OCI-LY7 (cell line): ENCODE data around the gene PHACTR4. TPM values are rescaled to one million over a fixed set of nuclear protein-coding genes. Genes with fewer than 3 reads are reported as not detected.

Source experiments
- BruUV-seq: library from RNA; stranded (reverse); fragments of 400-500 nt; replicated peaks from 2 replicates; lab custom pipeline; 2021; lab: Mats Ljungman, UMichigan
- CTCF ChIA-PET: fragments of 300-600 bp; sonication (Branson Sonifier 250); formaldehyde crosslinking; loops from one replicate; lab custom pipeline; 2022; ENCODE audit warnings: antibody characterized with exemption; ENCODE audit not compliant: unreplicated experiment; lab: Charles Lee
- POLR2A ChIA-PET: fragments of 300-600 bp; sonication (Branson Sonifier 250); formaldehyde crosslinking; loops from one replicate; lab custom pipeline; 2022; ENCODE audit warnings: antibody characterized with exemption; lab: Charles Lee
- DNase-seq: peaks from one replicate; pipeline ENCODE4 v3.0.0-alpha.2; 2015; ENCODE audit warnings: low spot score
- H2AFZ ChIP-seq: fragments of 200-600 bp; sonication (generic), shearing (Covaris generic); 2 replicates; pipeline ENCODE4 v1.6.1; 2014; ENCODE audit warnings: mild to moderate bottlenecking, antibody characterized with exemption, low read length, moderate library complexity
- H3K27ac ChIP-seq: fragments of 200-600 bp; sonication (generic); 2 replicates; pipeline ENCODE4 v1.5.1; 2014; ENCODE audit warnings: mixed run types, low read depth, mild to moderate bottlenecking, moderate library complexity, low read length, inconsistent platforms; ENCODE audit not compliant: poor library complexity, severe bottlenecking
- H3K36me3 ChIP-seq: fragments of 200-600 bp; sonication (generic); 2 replicates; pipeline ENCODE4 v1.6.1; 2014; ENCODE audit warnings: mild to moderate bottlenecking, antibody characterized with exemption, low read length, moderate library complexity, mixed read lengths; ENCODE audit not compliant: insufficient read depth
- H3K4me1 ChIP-seq: fragments of 200-600 bp; sonication (generic); 2 replicates; pipeline ENCODE4 v1.5.1; 2014; ENCODE audit warnings: mild to moderate bottlenecking, low read length; ENCODE audit not compliant: insufficient read depth, poor library complexity, severe bottlenecking
- H3K4me2 ChIP-seq: fragments of 200-600 bp; sonication (generic); 2 replicates; pipeline ENCODE4 v1.6.1; 2014; ENCODE audit warnings: mild to moderate bottlenecking, low read length
- H3K4me3 ChIP-seq: fragments of 200-600 bp; sonication (generic); 2 replicates; pipeline ENCODE4 v1.5.1; 2014; ENCODE audit warnings: mild to moderate bottlenecking, low read depth, low read length; ENCODE audit not compliant: poor library complexity, severe bottlenecking
- H3K79me2 ChIP-seq: fragments of 200-600 bp; sonication (generic); 2 replicates; pipeline ENCODE4 v1.6.1; 2016; ENCODE audit warnings: low read depth, mild to moderate bottlenecking, low read length, moderate library complexity, mixed read lengths; ENCODE audit not compliant: insufficient read depth
- H3K9me2 ChIP-seq: fragments of 200-600 bp; sonication (generic); 2 replicates; pipeline ENCODE4 v1.6.1; 2016; ENCODE audit warnings: mild to moderate bottlenecking, low read length, mixed read lengths; ENCODE audit not compliant: insufficient read depth
- H3K9me3 ChIP-seq: fragments of 200-600 bp; sonication (generic); 2 replicates; pipeline ENCODE4 v1.6.1; 2014; ENCODE audit warnings: mild to moderate bottlenecking, mixed run types, low read length, mixed read lengths
- H4K20me1 ChIP-seq: fragments of 200-600 bp; sonication (generic); 2 replicates; pipeline ENCODE4 v1.6.1; 2014; ENCODE audit warnings: mild to moderate bottlenecking, antibody characterized with exemption, low read length, moderate library complexity, mixed read lengths; ENCODE audit not compliant: insufficient read depth
- EZH2phosphoT487 ChIP-seq: fragments of 200-600 bp; sonication (generic); IDR thresholded peaks from 2 replicates; pipeline ENCODE4 v1.6.1; 2018; ENCODE audit warnings: low read depth, borderline replicate concordance, mild to moderate bottlenecking, mixed run types, antibody characterized with exemption, low read length, moderate library complexity, mixed read lengths
- intact Hi-C: fragments of 100-400 bp; cut with micrococcal nuclease; formaldehyde crosslinking; loops from one replicate; pipeline ENCODE4 v1.10.0; 2022; ENCODE audit not compliant: unreplicated experiment
- total RNA-seq, 2 experiments: library from RNA; depleted of rRNA in 1 of 2; stranded (reverse); fragments of >200 nt in 1 of 2; shearing (Covaris generic) in 1 of 2; gene quantifications; 2 replicates each; pipeline ENCODE4 v1.2.3, GENCODE V29; 2014 to 2022
- TF ChIP-seq, protein P1 (sequence below): fragments of 200-600 bp; sonication (generic); conservative IDR thresholded peaks from 2 replicates; pipeline ENCODE4 v1.5.1; 2014; ENCODE audit warnings: mild to moderate bottlenecking, antibody characterized with exemption, low read length, moderate library complexity, mixed read lengths

Gene PHACTR4
- total RNA-seq, 2 experiments from 2014 or later = 17.8 to 44.9 TPM

DNA sequence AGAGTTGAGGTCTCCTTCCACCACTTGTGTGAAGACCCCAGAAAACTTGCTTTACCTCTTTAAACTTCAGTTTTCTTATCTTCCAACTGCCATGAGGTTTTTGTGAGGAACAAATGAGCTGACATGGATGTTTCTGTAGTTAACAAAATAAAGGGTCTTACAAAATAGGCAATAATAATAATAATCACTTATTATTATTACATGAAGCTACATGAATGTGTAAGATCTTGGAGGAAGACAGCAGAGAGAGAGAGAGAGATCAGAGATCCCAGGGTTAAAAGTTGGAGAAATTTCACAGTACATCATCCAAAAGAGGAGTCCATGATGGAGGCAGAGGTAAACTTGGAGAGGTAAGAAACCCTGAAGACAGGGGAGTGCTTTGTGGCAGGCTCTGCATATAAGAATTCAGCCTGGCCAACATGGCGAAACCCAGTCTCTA is 147.0 kb downstream of the PHACTR4 start:
- CTCF ChIA-PET = no interaction called here
- Histone ChIP-seq H4K20me1 (no peaks in the 10 kb centered on the region), H3K36me3 (peaks cover 49% of the 10 kb centered on the region), H3K9me2 (no peaks in the 10 kb centered on the region), H3K4me2 (peak overlapping the region; percentile 82; the same call in 1 of the 2 replicates), H3K4me1 (peaks cover 44% of the 10 kb centered on the region), H3K79me2 (peaks cover 31% of the 10 kb centered on the region), H3K27ac (peak overlapping the region; percentile 75), H2AFZ (no peak overlapping the region), H3K9me3 (no peaks in the 10 kb centered on the region), H3K4me3 (no peak overlapping the region)
- POLR2A ChIA-PET = interaction anchor here (0.6 to 0.9 kb wide), 4 partner anchors 35 to 528 kb away, joined by 3 to 5 read pairs (median 3); no protein-coding TSS in a partner anchor
- no peak for TF ChIP-seq EZH2phosphoT487
- TF ChIP-seq, protein P1, sequence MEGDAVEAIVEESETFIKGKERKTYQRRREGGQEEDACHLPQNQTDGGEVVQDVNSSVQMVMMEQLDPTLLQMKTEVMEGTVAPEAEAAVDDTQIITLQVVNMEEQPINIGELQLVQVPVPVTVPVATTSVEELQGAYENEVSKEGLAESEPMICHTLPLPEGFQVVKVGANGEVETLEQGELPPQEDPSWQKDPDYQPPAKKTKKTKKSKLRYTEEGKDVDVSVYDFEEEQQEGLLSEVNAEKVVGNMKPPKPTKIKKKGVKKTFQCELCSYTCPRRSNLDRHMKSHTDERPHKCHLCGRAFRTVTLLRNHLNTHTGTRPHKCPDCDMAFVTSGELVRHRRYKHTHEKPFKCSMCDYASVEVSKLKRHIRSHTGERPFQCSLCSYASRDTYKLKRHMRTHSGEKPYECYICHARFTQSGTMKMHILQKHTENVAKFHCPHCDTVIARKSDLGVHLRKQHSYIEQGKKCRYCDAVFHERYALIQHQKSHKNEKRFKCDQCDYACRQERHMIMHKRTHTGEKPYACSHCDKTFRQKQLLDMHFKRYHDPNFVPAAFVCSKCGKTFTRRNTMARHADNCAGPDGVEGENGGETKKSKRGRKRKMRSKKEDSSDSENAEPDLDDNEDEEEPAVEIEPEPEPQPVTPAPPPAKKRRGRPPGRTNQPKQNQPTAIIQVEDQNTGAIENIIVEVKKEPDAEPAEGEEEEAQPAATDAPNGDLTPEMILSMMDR = no peak
- intact Hi-C loops = no loop called here
- no TSS peak for BruUV-seq
- peak; percentile 18 for DNase-seq

DNA sequence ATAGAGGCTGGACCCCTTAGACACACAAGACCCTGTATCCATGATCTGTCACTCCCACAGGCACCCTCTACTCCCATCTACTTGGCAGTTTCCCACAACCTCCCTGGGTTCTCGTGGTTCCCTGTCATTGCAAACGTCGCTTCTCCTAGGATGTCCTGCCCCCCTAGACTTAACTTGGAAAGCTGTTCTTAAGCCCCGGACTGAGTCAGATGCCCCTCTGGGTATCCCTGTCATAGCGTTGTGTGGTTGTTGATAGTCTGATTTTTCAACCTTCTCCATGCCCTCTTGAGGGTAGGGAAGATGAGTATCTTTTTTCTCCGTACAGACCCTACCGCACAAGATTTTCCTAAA is 148.1 kb downstream of the PHACTR4 start:
- H2AFZ ChIP-seq = no peak overlapping the region
- TF ChIP-seq, protein P1 = no peak
- peaks cover 49% of the 10 kb centered on the region for H3K36me3 ChIP-seq
- no peak for DNase-seq
- no peaks in the 10 kb centered on the region for H4K20me1 ChIP-seq
- CTCF ChIA-PET = no interaction called here
- POLR2A ChIA-PET = no interaction called here
- peak overlapping the region; percentile 82 for H3K4me2 ChIP-seq
- peaks cover 41% of the 10 kb centered on the region for H3K79me2 ChIP-seq
- BruUV-seq = no TSS peak
- H3K27ac ChIP-seq = peak overlapping the region; percentile 75
- H3K9me3 ChIP-seq = no peaks in the 10 kb centered on the region
- H3K4me1 ChIP-seq = peaks cover 51% of the 10 kb centered on the region
- H3K4me3 ChIP-seq = peak overlapping the region; percentile 78
- no peaks in the 10 kb centered on the region for H3K9me2 ChIP-seq
- intact Hi-C loops = no loop called here

DNA sequence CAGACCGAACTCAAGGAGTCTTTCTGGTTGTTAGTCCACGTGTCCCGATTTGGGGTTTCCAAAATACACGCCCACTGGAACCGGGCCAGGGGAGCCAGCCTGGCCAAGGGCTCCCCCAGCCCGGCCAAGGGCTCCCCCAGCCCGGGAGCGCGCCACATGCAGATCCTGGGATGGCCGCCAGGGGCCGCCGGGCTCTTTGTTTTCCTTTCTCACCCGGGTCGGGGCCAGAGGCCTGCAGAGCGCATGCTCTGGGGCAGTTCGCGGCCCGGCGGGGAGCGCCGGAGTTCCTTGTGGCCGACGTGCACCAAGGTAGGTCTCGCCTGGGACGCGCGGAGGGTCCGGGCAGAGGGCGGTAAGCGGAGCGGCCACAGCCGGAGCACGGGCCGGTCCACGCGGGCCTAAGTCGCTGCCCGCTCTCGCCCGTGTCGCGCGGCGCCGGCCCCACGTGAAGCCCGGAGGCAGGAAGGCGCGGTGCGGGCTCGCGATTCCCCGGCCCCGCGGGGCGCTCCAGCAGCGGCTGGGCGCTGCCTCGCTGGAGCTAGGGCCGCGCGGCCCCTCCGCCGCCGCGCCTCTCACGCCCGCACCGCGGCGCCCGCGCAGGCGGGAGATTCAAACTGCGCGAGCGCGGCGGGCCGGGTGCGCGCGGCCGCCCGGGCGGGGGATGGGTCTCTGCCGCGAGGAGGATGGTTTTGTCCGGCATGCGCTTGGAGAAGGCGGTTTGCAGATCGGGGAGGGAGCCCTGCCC is 148.6 kb downstream of the PHACTR4 start:
- H3K36me3 ChIP-seq = peaks cover 45% of the 10 kb centered on the region
- no peaks in the 10 kb centered on the region for H4K20me1 ChIP-seq
- TF ChIP-seq EZH2phosphoT487 = no peak
- TF ChIP-seq, protein P1 = peak; percentile 93
- POLR2A ChIA-PET = interaction anchor here (0.5 to 0.9 kb wide), 2 partner anchors 27 to 123 kb away, joined by 5 read pairs; no protein-coding TSS in a partner anchor
- H2AFZ ChIP-seq = peak overlapping the region; percentile 17; the same call in 1 of the 2 replicates
- peaks cover 51% of the 10 kb centered on the region for H3K4me1 ChIP-seq
- intact Hi-C loops = loop anchor here (1.0 to 2.0 kb wide), 5 partner anchors 34 to 359 kb away; partner anchors contain the start of gene TAF12
- CTCF ChIA-PET = no interaction called here
- H3K4me3 ChIP-seq = peak overlapping the region; percentile 78
- no TSS peak for BruUV-seq
- no peaks in the 10 kb centered on the region for H3K9me2 ChIP-seq
- peak; percentile 94 for DNase-seq
- peaks cover 47% of the 10 kb centered on the region for H3K79me2 ChIP-seq
- H3K4me2 ChIP-seq = peak overlapping the region; percentile 82
- no peaks in the 10 kb centered on the region for H3K9me3 ChIP-seq
- peak overlapping the region; percentile 75 for H3K27ac ChIP-seq
